VCaP (cell line): ENCODE data around the gene GMCL1.

ENCODE experiments used
- H3K27ac ChIP-seq: fragments of 450-650 bp; 2 replicates; pipeline ENCODE4 v1.5.1; 2017
- TF ChIP-seq, protein P1 (sequence below): fragments of 450-650 bp; conservative IDR thresholded peaks from 2 replicates; pipeline ENCODE4 v1.5.1; 2017; ENCODE audit warnings: mild to moderate bottlenecking, moderate library complexity

GMCL1 gene

DNA sequence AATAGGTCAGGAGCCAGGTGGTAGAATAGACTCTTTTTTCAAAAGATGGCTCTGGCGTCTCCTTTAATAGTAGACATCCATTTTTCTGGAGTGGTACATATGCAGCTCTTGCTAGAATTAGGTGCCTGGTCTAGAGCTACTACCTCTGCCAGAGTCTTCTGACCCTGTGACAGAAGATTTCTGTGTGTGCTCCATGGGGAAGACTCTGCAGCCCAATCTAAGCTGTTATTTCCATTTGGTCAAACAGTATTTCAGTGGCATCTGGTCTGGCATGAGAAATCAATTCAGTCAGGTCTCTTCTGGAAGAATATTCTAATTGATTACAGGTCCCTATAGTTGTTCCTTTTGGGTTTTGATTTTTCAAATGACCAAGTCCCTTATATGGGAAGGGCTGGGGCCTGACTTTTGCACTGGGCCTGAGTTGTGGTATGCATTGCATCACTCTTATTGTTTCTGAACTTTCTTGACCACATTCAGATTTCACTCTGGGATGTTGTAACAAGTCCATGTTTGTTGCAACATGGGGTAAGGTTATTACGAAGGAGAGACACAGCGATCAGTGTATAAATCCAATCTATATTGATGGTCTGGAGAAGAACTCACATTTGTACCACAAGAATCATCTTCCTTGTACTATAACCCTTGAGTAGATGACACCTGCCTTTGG is 97.5 kb downstream of the GMCL1 start:
- TF ChIP-seq, protein P1, sequence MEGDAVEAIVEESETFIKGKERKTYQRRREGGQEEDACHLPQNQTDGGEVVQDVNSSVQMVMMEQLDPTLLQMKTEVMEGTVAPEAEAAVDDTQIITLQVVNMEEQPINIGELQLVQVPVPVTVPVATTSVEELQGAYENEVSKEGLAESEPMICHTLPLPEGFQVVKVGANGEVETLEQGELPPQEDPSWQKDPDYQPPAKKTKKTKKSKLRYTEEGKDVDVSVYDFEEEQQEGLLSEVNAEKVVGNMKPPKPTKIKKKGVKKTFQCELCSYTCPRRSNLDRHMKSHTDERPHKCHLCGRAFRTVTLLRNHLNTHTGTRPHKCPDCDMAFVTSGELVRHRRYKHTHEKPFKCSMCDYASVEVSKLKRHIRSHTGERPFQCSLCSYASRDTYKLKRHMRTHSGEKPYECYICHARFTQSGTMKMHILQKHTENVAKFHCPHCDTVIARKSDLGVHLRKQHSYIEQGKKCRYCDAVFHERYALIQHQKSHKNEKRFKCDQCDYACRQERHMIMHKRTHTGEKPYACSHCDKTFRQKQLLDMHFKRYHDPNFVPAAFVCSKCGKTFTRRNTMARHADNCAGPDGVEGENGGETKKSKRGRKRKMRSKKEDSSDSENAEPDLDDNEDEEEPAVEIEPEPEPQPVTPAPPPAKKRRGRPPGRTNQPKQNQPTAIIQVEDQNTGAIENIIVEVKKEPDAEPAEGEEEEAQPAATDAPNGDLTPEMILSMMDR: no peak
- H3K27ac ChIP-seq: no peak overlapping the region
